ENCODE results near the gene TCF7.

The TCF7 gene

GRCh38 chr5:134113902-134114875, at the start of gene TCF7:
TSS of gene TCF7 (plus strand) at chr5:134114681. CDS start at chr5:134114907, 226 bp downstream.
- peak in 1 of 3 experiments; percentile 65 for DNase-seq (ENCODE audit: low read depth in 2 of 3, low spot score in 2 of 3)

- DNase-seq (ENCODE audit: low read depth in 2 of 3, low spot score in 2 of 3) = no peak
These were observed 44.9 kb upstream of the TCF7 start for GRCh38 chr5:134069553-134069952.

GRCh38 chr5:134070725-134071613, 43.5 kb upstream of the TCF7 start:
- DNase-seq (ENCODE audit: low read depth in 2 of 3, low spot score in 2 of 3) = no peak

GRCh38 chr5:134071614-134072207, 42.8 kb upstream of the TCF7 start:
- no peak for DNase-seq (ENCODE audit: low read depth in 2 of 3, low spot score in 2 of 3)

GRCh38 chr5:134072471-134073210, 41.8 kb upstream of the TCF7 start:
- DNase-seq (ENCODE audit: low read depth in 2 of 3, low spot score in 2 of 3) = no peak

- no peak for DNase-seq (ENCODE audit: low read depth in 2 of 3, low spot score in 2 of 3)
These were observed 41.1 kb upstream of the TCF7 start for GRCh38 chr5:134073404-134073803.

GRCh38 chr5:134075102-134075501, 39.4 kb upstream of the TCF7 start:
- DNase-seq (ENCODE audit: low read depth in 2 of 3, low spot score in 2 of 3) = no peak

- no peak for DNase-seq (ENCODE audit: low read depth in 2 of 3, low spot score in 2 of 3)
These were observed 36.4 kb upstream of the TCF7 start for GRCh38 chr5:134077926-134078580.

- DNase-seq (ENCODE audit: low read depth in 2 of 3, low spot score in 2 of 3) = peak in 1 of 3 experiments; percentile 59
These were observed 34.5 kb upstream of the TCF7 start for GRCh38 chr5:134079748-134080581.

GRCh38 chr5:134082264-134082992, 32.1 kb upstream of the TCF7 start:
- no peak for DNase-seq (ENCODE audit: low read depth in 2 of 3, low spot score in 2 of 3)

GRCh38 chr5:134083517-134083916, 31.0 kb upstream of the TCF7 start:
- no peak for DNase-seq (ENCODE audit: low read depth in 2 of 3, low spot score in 2 of 3)

GRCh38 chr5:134084022-134084565, 30.4 kb upstream of the TCF7 start:
- DNase-seq (ENCODE audit: low read depth in 2 of 3, low spot score in 2 of 3) = no peak

- no peak for DNase-seq (ENCODE audit: low read depth in 2 of 3, low spot score in 2 of 3)
These were observed 29.9 kb upstream of the TCF7 start for GRCh38 chr5:134084570-134084969.

- no peak for DNase-seq (ENCODE audit: low read depth in 2 of 3, low spot score in 2 of 3)
These were observed 29.1 kb upstream of the TCF7 start for GRCh38 chr5:134085411-134085810.

GRCh38 chr5:134086225-134086942, 28.1 kb upstream of the TCF7 start:
- no peak for DNase-seq (ENCODE audit: low read depth in 2 of 3, low spot score in 2 of 3)

GRCh38 chr5:134086943-134087305, 27.6 kb upstream of the TCF7 start:
- DNase-seq (ENCODE audit: low read depth in 2 of 3, low spot score in 2 of 3) = peak in 2 of 3 experiments; percentile 52 to 56

GRCh38 chr5:134088291-134088690, 26.2 kb upstream of the TCF7 start:
- DNase-seq (ENCODE audit: low read depth in 2 of 3, low spot score in 2 of 3) = no peak

Data from activated CD8-positive, alpha-beta memory T cell treated with anti-CD3 and anti-CD28 coated beads for 48 hours (primary cell).